ENCODE measurements around the gene SNX33. TPM values are rescaled to one million over a fixed set of nuclear protein-coding genes. Genes with fewer than 3 reads are reported as not detected.
"Not testable (repeated sequence)": the region's sequence is repeated elsewhere in the genome, so short reads cannot be mapped to it uniquely, and the experiment has no call there.

The SNX33 gene
- total RNA-seq, 2 experiments from 2014 or later: 3.8 TPM

- ChIA-PET POLR2A (no interaction called here), CTCF (interaction anchor here (1.3 kb wide), 1 partner anchor 10 kb away, joined by 3 read pairs; no protein-coding TSS in a partner anchor)
Observed at GRCh38 chr15:75675579-75676404, 28.1 kb downstream of the SNX33 start.

- CTCF ChIA-PET: interaction anchor here (0.7 kb wide), 1 partner anchor 128 kb away, joined by 4 read pairs; no protein-coding TSS in a partner anchor
- POLR2A ChIA-PET: no interaction called here
Observed at GRCh38 chr15:75676688-75677464, 29.2 kb downstream of the SNX33 start.

- POLR2A ChIA-PET: interaction anchor here (0.6 kb wide), 1 partner anchor 564 kb away, joined by 9 read pairs; no protein-coding TSS in a partner anchor
- CTCF ChIA-PET: interaction anchor here (0.7 kb wide), 1 partner anchor 129 kb away, joined by 4 read pairs; no protein-coding TSS in a partner anchor
Observed at GRCh38 chr15:75677465-75678323, 30.0 kb downstream of the SNX33 start.

- POLR2A ChIA-PET: interaction anchor here (0.6 kb wide), 1 partner anchor 563 kb away, joined by 9 read pairs; no protein-coding TSS in a partner anchor
- CTCF ChIA-PET: not testable (repeated sequence)
Observed at GRCh38 chr15:75678324-75678690, 30.6 kb downstream of the SNX33 start.

DNA sequence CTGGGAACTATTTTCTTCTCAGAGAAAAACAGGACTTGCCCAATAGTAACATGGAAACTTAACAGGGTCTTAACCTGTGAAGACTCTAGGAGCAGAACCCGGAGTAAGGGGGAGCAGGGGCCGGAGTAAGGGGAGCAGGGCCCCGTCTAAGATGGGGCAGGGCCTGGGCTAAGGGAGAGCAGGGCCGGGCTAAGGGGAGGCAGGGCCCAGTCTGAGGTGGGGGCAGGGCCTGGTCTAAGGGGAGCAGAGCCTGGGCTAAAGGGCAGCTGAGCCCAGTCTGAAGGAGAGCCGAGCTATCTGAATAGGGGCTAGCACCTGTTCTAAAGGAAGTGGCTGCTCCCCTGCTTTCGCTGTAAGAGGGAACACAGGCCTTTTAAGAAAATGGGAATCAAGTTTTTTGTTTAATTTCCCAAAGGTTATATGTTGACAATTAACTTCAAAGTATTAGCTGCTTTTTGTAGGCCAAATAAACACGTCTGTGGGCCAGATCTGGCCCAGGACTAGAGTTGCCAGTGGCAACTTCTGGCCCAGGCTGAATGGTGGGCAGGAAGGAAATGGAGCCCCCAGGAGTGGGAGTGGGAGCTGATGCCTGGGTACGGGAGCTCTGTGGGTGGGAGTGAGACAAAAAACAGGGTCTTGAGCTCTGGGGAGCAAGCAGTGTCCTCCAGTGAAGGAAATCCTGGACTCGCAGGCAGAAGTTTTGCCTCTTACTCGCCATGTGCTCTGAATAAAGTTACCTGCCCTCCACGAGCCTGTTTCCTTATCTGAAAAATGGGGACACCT lies 32.5 kb downstream of the SNX33 start:
- CTCF ChIA-PET: no interaction called here
- POLR2A ChIA-PET: no interaction called here

DNA sequence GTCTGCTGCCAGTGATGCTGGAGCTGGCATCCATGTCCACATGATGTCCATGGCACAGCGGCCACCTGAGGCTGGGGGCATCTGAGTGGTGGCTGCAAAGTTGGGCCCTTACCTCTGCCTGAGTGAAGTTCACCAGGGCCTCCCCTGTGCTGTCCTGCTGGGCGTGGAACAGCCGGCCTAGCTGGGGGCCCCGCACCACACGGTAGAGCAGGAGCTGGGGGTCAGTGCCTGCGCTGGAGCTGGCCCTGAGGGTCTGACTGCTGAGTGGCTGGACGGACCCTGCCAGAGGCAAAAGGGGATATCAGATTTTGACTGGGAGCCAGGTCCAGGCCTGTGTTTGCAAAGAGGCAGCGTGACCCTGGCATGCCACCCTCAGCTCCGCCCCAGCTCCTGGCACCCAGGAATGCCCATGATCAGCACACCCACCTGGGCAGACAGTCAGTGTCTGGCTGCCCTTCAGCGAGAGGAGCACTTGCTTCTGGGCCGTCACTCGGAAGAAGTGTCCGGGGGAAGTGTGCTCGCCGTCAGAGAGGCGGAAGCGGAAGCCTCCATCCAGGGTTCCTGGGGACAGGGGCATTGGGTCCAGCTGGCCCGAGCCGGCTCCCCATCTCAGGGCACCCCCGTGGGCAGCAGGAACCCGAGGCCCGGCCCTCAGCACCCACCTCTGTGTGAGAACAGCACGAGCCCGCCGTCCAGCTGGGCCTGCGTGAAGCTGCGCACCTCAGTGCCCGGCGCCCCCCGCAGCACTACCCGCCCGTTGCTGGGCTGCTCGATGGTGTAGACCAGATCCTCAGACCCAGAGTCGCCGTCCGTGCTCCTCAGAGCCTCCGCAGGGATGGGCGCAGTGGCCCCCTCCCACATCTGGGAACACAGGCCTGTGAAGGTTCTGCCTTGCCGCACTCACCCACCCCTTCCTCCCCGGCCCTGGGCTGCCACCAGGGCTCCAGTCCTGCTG lies 34.7 kb downstream of the SNX33 start:
- CTCF ChIA-PET: interaction anchor here (1.7 kb wide), 1 partner anchor 14 kb away, joined by 3 read pairs; no protein-coding TSS in a partner anchor
- POLR2A ChIA-PET: no interaction called here

GRCh38 chr15:75683646-75684312 lies 36.1 kb downstream of the SNX33 start:
- POLR2A ChIA-PET: not testable (repeated sequence)
- CTCF ChIA-PET: interaction anchor here (0.6 to 1.7 kb wide), 7 partner anchors 15 to 175 kb away, joined by 3 to 4 read pairs (median 3); no protein-coding TSS in a partner anchor

- POLR2A ChIA-PET: no interaction called here
- CTCF ChIA-PET: interaction anchor here (0.7 to 1.6 kb wide), 4 partner anchors 44 to 176 kb away, joined by 3 to 4 read pairs (median 4); no protein-coding TSS in a partner anchor
Observed at GRCh38 chr15:75684648-75685047, 36.9 kb downstream of the SNX33 start.

DNA sequence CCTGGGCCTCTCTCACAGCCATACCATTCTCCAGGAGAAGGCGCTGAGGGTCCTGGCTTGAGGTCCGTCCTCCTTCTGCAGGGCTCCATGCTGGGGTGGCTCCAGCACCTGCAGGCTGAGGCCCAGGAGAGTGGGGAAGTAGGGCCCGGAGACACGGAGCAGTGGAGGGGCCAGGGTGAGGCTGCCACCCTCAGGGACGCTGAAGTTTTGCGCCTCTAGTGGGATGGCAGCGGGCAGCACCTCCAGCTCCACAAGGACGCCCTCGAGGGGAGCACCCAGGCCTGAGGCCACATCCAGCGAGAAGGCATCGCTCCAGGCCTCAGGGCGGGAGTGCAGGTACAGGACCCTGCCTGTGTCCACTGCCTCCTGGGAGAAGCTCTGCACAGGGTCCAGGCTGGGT lies 37.5 kb downstream of the SNX33 start:
- ChIA-PET CTCF (interaction anchor here (1.2 to 1.6 kb wide), 4 partner anchors 34 to 117 kb away, joined by 3 to 4 read pairs (median 4); partner anchors contain the start of gene SNX33), POLR2A (no interaction called here)

GRCh38 chr15:75686212-75686642 lies 38.5 kb downstream of the SNX33 start:
- CTCF ChIA-PET: interaction anchor here (0.9 to 1.6 kb wide), 4 partner anchors 11 to 116 kb away, joined by 3 to 4 read pairs (median 4); partner anchors contain the start of gene SNX33
- POLR2A ChIA-PET: not testable (repeated sequence)

DNA sequence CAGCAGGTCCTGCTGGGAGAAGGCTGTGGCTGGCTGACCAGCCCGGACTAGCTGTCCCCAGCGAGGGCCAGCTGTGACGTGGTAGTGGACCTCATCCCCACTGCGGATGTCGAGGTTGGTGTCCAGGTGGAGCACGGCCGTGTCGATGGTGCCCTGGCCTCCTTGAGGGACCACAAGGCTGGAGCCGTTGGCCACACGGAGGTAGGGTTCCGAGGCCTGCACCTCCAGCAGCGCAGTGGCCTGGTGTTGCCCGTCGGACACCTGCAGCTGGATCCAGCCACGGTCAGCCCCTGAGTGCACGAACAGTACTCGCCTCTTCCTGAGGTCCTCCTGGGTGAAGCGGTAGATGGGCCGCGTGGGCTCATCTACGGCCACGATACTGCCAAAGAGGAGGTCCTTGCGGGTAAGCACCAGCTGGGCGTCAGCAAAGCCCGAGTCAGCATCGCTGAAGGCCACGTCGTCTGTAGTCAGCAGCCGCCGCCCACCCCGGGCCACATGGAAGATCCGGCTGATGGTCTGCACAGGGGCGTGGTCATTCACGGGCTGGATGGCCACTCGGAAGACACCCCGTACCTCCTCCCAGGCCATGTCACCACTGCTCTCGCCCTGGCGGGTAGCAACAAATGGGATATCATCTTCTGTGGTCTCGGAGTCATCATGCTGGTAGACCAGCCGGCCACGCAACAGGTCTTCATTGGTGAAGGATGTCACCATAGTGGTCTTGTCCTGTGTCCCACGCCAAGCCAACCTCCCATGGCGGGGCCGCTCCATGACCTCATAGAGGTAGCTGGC lies 40.0 kb downstream of the SNX33 start:
- ChIA-PET CTCF (no interaction called here), POLR2A (no interaction called here)

DNA sequence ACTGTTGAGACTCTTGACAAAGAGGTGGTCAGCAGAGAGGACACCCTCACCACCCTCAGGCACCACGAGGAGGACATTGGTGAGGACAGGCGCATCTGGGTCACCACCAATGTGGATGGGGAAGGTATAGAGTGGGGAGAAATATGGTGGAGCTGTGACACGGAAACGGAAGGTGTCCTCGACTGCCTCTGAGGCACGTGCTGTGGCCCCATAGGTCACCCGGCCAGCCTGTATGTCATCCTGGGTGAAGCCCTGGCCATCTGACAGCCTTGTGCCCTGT lies 40.5 kb downstream of the SNX33 start:
- CTCF ChIA-PET: no interaction called here
- POLR2A ChIA-PET: no interaction called here

GRCh38 chr15:75688831-75689230 lies 41.1 kb downstream of the SNX33 start:
- ChIA-PET CTCF (no interaction called here), POLR2A (no interaction called here)

DNA sequence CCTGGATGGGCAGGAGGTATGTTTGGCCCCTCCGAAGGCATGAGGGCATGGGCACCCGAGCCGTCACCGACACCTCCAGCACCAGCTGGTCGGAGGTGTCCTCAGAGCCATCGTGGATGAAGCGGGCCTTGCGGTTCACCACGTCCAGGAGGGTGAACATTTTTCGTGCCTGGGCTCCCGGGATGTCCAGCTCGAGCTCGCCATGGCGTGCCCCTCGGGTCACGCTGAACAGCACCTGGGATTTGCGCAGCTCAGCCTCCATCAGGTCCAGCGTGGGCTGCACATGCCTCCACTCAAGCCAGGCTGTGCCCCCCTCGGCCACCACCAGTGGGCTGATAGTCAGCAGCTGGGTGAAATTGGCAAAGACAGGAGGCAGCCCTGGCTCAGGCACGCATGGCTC lies 41.7 kb downstream of the SNX33 start:
- CTCF ChIA-PET, POLR2A ChIA-PET: not testable (repeated sequence)

DNA sequence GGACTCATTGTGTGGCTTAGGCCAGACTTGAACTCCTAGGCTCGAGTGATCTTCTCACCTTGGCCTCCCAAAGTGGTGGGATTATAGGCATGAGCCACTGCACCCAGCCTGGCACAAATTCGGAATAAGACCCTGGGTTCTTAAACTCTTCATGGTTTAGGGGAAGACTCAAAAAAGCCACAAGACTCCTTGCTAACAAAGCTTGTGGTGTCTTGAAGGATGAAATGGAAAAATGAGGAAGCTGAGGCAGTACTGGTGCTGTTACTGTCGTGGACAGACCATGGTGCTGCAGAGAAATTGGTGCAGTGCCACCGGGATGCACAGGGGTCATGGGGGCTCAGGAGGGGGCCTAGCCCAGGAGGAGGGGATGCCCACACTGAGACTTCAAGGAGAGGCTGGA lies 44.6 kb downstream of the SNX33 start:
- POLR2A ChIA-PET, CTCF ChIA-PET: not testable (repeated sequence)

- CTCF ChIA-PET, POLR2A ChIA-PET: not testable (repeated sequence)
Observed at GRCh38 chr15:75693028-75693427, 45.3 kb downstream of the SNX33 start.
